GM21528 (cell line): Measurements from ENCODE around the gene CGB7.
"Not testable (repeated sequence)": the region's sequence is repeated elsewhere in the genome, so short reads cannot be mapped to it uniquely, and the experiment has no call there.

ENCODE experiments used
- ATAC-seq: cut with Tn5 transposase; IDR thresholded peaks from one replicate; pipeline ENCODE4 v1.9.1; 2021; ENCODE audit warnings: mild to moderate bottlenecking, moderate library complexity; ENCODE audit not compliant: unreplicated experiment, low FRiP score

The CGB7 gene

DNA sequence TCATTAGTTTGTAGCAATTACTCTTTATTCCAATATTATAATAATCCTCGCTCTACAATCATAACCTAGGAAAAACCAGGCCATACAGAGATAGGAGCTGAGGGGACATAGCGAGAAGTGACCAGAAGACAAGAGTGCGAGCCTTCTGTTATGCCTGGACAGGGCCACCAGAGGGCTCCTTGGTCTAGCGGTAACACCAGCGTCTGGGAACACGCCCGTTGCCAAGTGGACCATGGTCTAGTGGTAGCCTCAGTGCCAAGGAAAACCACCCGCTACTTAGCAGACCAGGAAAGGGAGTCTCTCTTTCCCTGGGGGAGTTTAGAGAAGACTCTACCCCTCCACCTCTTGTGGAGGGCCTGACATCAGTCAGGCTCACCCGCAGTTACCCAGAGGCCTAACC is 17.3 kb upstream of the CGB7 start:
- ATAC-seq, result not testable (repeated sequence)

DNA sequence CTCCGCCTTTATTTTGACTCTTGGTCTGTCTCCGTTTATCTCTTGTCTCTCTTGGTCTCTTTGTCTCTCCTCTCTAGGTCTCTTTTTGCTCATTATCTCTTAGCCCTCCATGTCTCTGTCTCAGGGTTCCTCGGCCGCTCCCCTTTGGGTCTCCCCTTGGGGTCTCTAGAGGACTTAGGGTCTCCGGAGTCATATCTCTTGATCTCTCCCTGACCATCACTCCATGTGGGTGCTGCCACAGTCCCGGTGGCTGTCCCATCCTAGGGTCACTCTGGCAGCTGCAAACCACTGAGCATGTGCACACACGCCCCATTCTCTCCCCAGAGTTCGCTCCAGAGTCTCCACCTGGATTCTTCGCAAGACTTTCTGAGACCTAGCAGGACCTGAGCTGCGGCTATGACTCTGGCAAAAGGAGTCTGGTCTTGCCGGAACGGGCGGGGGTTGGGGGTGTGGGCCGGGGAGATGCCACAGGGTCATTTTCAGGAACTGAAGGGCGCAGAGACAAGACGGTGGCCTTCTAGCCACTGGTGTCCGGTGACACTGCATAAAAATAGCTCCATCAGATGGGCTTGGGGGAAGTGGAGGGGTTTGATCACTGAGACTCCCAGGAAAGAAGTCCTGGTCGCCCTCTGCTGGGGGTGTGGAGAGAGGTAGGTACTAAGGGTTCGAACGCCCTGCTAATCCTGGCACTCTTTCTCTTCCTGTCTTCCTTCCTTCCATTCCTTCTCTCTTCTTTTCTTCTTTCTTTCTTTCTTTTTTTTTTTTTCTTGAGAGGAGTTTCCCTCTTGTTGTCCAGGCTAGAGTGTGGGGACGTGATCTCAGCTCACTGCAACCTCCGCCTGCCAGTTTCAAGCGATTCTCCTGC is 16.2 kb upstream of the CGB7 start:
- ATAC-seq, result no peak

DNA sequence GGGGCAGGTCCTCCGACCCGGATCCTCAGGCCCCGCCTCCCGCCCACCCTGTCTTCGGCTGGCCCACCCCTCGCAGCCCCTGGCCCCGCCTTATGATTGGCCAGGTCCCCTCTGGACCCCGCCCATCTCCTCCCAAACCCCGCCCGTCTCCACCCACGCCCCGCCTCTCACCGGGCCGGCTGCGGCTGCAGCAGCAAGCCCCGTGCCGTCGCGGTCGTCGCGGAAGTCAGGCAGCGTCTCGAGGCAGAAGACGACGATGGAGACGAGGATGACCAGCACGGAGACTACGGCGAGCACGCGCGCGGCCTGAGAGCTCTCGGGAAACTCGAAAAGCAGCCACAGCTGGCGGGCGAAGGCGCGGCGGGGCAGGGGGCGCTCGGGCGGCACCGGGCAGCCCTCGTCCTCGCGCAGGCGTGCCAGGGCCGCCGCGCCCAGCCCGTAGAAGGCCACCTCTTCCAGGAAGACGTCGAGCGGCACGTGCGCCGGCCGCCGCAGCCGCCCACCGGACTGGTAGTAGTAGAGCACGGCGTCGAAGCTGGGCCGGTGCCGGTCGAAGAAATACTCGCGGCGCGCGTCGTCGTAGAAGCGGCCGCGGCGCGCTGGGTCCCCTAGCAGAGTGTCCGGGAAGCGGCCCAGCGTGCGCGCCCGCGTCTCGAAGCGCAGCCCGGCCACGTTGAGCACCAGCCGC is 14.5 kb upstream of the CGB7 start:
- no peak for ATAC-seq

DNA sequence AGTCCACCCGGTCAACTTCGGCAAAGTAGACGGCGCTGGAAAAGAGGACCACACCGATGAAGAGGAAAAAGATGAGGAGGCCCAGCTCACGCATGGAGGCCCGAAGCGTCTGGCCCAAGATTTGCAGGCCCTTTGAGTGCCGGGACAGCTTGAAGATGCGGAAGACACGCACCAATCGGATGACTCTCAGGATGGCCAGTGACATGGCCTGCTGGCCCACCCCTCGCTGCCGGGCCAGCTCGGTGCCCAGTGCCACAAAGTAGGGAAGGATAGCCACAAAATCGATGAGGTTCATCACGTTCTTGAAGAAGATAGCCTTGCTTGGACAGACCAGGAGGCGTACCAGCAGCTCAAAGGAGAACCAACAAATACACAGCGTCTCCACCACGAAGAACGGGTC is 12.9 kb upstream of the CGB7 start:
- ATAC-seq, result no peak

DNA sequence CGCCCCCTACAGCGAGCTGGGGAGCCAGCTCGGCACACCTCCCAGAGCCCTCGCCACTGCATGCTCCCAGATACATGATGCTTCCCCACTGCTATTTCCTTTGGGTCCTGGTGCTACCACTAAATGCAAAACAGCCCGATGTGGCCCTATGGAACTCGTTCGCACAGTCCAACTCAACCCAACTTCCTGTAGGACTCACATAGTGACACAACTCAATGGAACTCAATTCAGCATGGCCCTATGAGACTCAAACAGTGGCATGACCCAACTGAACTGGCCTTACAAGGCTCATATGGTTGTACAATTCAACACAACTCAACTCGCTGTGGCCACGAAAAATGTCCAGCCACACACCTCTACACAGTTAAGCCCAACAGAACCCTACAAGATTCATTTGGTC is 11.5 kb upstream of the CGB7 start:
- ATAC-seq, result no peak

DNA sequence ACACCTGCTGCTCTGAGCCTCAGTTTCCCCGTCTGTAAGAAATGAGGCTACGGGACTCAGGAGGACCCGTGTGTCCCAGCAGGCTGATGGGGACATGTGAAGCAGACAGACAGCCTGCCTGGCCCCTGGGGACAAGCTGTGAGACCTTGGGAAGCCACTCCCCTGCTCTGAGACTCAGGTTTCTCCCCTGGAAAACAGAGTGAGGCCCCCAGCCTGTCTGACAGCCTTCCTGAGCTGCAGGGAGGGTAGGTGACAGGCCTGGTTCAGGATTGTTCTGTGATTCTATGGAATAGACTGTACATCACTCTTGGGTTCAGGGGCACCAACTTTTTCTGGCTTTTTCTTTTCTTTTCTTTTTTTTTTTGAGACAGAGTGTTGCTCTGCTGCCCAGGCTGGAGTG is 10.0 kb upstream of the CGB7 start:
- no peak for ATAC-seq

DNA sequence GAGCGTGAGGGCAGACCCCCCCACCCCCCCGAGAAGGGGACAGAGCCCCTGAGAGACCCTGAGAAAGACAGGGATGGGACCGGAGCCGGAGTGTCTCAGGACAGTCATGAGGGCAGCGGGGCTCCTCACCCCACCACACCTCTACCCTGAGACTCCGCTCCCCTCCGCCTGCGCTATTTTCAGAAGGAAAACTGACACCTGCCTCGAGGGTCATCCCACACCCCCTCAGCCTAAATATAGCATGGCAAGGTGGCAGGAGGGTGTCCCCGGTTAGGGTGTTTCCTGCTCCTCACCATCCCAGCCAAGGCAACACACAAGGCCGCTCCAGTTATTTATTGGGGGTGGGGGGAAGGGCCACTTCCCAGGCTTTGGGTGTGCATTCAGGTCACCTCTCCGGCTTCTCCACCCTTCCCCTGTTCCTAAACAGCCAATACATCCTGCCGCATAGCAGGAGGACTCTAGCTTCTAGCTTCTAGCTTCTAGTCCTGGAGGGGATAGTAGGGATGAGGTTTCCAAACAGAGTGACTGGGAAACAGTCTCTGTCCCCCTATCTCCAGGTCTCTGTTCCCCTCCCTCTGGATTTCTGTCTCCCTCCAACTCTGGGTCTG is 8.5 kb upstream of the CGB7 start:
- ATAC-seq, result no peak

DNA sequence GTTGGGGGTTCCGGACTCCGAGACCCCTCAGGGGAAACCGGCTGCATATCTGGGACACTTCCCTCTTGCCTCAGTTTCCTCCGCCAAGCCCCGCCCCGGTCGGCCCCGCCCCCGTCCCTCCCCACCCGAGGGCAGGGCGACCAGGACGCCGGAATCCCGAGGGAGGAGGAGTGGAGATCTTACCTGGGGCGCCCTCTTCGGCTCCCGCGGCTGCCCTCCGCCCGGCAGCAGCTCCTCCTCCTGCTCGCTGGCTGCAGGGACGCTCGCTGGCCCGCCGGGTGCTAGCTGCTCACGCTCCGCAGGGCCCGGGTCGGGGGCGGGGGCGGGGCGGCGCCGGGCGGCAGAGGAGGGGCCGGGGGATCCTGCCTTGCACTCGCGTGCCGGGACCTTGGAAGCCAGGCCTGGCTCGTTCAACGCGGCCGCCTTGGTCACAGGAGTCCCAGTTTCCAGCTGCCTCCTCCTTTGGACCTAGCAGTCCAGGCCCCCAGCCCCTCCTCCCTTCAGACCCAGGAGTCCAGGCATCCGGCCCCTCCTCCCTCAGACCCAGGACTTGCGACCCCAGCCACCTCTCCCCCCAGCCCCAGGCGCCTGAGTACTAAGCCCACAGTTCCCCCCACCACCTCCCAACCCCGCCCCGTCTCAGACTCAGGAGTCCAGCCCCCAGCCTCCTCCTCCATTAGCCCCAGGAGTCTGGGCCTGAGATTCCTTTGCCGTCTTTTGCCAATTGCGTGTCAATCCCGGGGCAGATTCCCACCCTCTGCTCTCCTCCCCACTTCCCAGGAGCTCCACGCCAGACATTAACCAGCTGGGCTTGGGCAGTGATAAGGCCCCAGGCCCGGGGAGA is 7.4 kb upstream of the CGB7 start, which contains the start of gene NTF4:
Gene NTF4 (minus strand): TSS at position 51 of the 844 bp plus-strand sequence. CDS start 2,821 bp downstream, outside the sequence.
- no peak for ATAC-seq

DNA sequence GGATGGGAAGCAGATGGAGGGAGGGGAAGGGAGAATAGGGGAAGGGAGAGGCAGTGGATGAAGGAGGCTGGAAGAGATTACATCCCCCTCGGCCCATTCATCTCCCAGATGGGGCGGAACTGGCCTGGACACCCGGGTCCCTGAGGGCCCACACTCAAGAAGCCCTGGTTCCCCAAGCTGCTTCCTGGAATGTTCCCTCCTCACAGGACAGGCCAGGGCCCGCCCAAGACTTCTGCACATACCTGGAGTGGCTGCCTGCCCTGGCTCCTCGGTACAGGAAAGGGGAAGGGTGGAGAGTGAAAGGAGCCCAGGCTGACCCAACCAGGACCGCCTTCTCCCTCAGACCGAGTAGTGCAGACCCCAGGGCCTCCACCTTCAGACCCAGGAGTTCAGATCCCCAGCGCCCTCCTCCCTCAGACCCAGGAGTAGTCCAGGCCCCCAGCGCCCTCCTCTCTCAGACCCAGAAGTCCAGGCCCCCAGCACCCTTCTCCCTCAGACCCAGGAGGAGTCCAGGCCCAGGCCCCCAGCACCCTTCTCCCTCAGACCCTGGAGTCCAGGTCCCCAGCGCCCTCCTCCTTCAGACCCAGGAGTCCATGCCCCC is 6.6 kb upstream of the CGB7 start:
- no peak for ATAC-seq

DNA sequence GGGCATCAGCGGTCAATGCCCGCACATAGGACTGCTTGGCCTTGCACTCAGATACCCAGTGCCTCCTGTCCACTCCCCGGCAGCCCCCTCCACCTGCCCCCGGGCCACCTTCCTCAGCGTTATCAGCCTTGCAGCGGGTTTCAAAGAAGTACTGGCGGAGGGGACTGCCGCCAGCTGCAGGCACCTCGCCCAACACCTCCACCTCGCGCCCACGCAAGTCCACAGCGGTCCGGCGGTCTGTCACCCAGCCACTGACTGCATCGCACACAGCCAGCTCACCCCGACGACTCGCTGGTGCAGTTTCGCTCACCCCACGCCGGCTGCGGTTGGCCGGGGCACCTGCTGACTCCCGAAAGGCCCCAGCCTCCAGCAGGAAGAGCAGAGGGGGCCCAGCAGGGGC is 3.9 kb upstream of the CGB7 start:
- no peak for ATAC-seq

DNA sequence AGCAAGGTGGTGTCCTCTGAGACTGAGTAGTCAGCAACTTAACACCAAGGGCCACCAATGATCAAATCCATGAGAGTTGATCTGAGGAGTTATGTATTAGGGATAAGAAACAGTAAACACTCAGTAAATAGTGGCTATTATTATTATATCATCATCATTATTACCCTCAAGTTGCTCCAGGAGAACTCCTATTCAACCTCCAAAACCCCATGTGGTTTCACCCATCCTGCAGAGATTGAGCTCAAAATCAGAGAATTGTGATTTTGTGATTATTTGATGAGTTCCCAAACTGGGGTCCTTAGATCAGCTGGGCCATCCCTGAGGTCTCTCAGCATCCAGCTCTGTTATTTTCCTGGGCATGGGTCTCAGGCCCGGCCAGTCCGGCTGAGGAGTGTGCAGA is 3.5 kb upstream of the CGB7 start:
- no peak for ATAC-seq

DNA sequence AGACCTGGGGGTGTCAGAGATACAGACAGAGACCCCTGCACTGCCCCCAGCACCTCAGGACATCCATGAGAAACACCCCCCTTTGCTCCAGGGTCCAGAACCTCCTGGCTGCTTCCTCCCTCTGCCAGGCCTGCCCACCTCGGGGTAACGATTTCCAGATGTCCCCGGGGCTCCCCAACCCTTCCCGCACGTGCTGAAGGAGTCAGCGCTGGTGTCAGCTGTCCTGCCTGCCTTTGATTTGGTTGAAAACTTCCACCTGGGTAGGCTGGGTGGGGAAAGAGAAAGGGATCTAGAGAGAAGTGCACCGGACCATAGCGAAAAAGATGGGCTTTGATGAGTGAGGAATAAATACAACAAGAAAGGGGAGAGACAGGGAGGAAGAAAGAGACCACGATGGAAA is 1.5 kb upstream of the CGB7 start:
- ATAC-seq, result no peak

DNA sequence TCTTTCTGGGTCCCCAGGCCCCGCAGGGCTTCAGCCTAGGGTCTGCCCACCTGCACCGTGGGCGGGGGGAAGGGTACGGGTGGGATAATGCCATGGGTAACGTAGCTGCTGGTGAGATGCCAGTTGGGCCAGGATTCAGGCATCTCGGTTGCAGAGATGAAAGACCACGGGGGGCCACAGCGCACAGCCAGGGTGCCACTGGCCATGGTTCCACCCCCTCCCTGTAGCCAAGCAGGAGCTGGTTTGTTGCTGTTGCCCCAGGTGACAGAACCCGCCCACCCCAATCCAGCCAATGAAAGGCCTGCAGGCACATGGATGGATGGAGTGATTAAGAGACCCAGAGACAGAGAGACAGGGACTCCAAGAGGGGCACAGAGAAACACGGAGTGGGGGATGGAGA is 1.0 kb upstream of the CGB7 start:
- ATAC-seq, result no peak

DNA sequence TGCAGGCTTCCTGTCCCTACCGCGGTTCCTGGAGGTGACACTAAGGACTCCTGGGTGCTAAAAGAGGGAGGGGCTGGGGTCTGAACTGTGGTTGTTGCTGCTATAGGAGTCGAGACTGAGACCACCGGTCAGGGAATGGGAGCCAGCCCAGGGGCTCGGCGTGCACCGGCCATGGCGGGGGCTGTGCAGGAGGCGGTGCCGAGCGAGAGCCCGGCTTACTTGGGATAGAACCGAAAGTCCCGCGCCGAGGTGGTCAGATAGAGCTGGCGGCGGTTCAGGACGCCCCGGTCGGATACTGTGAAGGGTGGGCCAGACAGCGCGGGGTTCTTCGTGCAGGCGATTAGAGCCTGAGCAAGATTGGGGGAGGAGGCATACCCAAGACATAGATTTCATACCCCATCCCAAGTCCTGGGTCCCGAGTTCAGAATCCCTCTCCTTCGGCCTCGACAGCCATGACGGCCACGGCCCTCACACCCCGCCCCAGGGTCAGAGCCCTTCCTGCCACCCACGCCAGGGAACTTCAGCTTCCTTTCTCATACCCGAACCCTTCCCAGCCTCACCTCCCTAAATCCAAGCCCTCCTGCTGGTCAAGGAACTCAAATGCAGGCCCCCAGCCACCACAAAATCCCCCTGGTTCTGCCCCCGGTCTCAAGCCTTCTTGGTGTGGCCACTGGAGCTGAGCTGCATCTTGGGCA is 500 bp downstream of the CGB7 start:
- ATAC-seq, result not testable (repeated sequence)

DNA sequence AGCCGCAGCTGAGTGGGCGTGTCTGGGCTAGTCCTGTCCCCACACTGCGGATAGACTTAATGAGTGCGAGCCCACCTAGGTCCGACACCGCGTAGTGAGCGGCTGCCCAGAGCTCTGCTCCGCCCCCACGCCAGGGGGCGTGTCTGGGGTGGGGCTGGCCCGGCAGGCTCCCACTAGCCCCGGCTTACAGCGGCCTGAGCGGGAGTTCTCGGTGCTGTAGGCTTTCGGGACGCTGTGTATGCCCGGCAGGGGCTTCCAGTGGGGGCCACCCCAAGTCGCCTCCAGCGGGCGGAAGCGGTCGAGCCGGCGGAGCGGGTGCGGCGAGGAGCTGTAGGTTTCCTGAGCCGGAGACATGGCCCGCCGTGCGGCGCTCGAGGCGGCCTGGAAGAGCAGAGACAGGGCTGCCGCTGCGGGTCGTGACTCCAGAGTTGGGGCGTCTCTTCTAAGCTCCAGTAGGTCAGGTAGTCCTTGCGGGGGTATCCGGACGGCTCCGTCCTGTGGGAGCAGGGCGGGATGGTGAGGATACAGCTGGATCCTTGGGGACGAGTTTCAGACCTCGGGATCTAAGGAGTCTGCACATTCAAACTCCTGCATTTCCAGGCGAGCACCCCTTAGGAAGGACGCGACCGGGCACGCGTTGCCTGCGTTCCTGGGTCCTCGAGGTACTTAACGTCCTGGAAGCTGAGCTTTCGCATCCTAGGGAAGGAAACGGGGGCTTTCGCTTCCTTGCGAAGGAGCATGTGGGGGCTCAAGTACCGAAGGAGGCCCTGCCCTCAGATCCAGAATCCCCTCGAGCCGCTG is 1.2 kb downstream of the CGB7 start:
- no peak for ATAC-seq

DNA sequence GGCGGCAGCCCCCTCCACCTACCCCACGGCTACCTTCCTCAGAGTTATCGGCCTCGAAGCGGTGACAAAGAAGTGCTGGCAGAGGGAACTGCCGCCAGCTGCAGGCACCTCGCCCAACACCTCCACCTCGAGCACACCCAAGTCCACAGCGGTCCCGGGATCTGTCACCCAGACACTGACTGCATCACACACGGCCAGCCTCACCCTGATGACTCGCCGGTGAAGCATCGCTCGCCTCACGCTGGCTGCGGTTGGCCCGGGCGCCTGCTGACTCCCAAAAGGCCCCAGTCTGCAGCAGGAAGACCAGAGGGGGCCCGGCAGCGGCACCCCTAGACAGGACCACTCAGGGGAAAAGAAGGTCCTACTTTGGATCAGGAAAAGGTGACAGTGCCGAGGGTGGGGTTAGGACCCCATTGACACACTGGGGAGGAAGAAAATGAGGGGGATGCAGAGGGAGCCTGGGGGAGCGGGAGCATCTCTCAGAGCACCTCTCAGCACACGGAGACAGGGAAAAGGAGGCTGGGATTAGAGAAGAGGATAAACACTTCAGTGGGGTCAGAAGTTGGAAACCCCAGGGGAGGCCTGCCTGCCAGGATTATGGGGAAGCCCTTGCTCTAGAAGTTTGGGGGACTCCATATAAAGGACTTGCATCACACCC is 7.0 kb downstream of the CGB7 start:
- not testable (repeated sequence) for ATAC-seq

DNA sequence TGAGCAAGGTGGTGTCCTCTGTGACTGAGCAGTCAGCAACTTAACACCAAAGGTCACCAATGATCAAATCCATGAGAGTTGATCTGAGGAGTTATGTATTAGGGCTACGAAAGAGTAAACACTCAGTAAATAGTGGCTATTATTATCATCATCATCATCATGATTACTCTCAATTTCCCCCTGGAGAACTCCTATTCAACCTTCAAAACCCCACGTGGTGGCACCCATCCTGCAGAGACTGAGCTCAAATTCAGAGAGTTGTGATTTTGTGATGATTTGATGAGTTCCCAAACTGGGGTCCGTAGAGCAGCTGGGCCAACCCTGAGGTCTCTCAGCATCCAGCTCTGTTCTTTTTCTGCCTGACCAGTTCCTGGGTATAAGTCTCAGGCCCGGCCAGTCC is 7.7 kb downstream of the CGB7 start:
- ATAC-seq, result not testable (repeated sequence)

DNA sequence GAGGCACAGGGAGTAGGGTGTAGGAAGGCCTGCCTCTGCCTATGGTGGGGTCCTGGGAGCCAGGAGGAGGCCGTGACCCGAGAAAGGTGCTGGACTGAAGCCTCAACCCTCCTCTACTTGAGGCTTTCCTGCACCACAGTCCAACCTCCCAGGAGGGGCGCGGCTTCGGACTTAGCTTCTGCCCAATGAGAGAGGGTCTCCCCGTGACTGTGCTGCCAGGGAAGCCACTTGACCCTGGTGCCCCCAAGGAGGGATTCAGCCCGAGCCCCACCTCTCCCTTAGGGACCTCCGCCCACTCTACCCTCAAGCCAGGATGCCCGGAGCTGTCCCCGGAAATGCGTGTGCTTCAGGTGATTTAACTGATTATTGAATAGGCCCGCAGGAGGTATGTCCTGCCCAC is 8.5 kb downstream of the CGB7 start, which contains the start of gene CGB8:
Gene CGB8 (minus strand): TSS at position 101 of the 400 bp plus-strand sequence. CDS start 372 bp downstream, outside the sequence.
- not testable (repeated sequence) for ATAC-seq
